CD4-positive, CD25-positive, alpha-beta regulatory T cell (primary cell): ENCODE data around the gene MTMR4. TPM values are rescaled to one million over a fixed set of nuclear protein-coding genes. Genes with fewer than 3 reads are reported as not detected.
A peak's percentile ranks its signal among the peaks of the same experiment; 100 is the strongest.

ENCODE experiments used
- ATAC-seq, 2 donors: fragments of 150-1000 bp; cut with Tn5 transposase; one replicate each; pipeline ENCODE4 v1.10.0; 2021; ENCODE audit warnings: low read depth in 2 of 2, moderate number of reproducible peaks in 2 of 2, moderate library complexity in 1 of 2
- DNase-seq, 3 donors: peaks; one replicate each; pipeline versions ENCODE4 v3.0.0 to v3.0.0-alpha.2; 2012 to 2022; ENCODE audit warnings: mixed read lengths in 1 of 3
- H3K27ac ChIP-seq: one replicate; pipeline ENCODE4 v1.7.0; 2013; ENCODE audit warnings: mild to moderate bottlenecking, low read length; ENCODE audit not compliant: insufficient read depth, poor library complexity, severe bottlenecking
- H3K27me3 ChIP-seq: one replicate; pipeline ENCODE4 v1.7.0; 2013; ENCODE audit warnings: low read length; ENCODE audit not compliant: control insufficient read depth, insufficient read depth
- H3K36me3 ChIP-seq: one replicate; pipeline ENCODE4 v1.7.0; 2013; ENCODE audit warnings: mild to moderate bottlenecking, low read length, moderate library complexity; ENCODE audit not compliant: control insufficient read depth, insufficient read depth
- H3K4me1 ChIP-seq: 2 replicates; pipeline ENCODE4 v1.7.0; 2013; ENCODE audit warnings: mild to moderate bottlenecking, low read length; ENCODE audit not compliant: insufficient read depth, control insufficient read depth, poor library complexity, severe bottlenecking
- H3K4me3 ChIP-seq: one replicate; pipeline ENCODE4 v1.7.0; 2013; ENCODE audit warnings: low read depth, mild to moderate bottlenecking, low read length, moderate library complexity
- H3K9me3 ChIP-seq, 2 experiments: 1 replicate in 1 of 2; 2 replicates in 1 of 2; pipeline ENCODE4 v1.7.0; 2013; ENCODE audit warnings: low read length in 2 of 2, mild to moderate bottlenecking in 1 of 2, moderate library complexity in 1 of 2; ENCODE audit not compliant: control insufficient read depth in 2 of 2
- H3K27ac Mint-ChIP-seq, 3 donors: one replicate each; pipeline ENCODE4 v1.8.0; 2020 to 2022; ENCODE audit warnings: mild to moderate bottlenecking in 3 of 3, mixed read lengths in 3 of 3, moderate library complexity in 2 of 3
- H3K27me3 Mint-ChIP-seq: one replicate; pipeline ENCODE4 v1.8.0; 2022; ENCODE audit warnings: mild to moderate bottlenecking, mixed read lengths
- H3K36me3 Mint-ChIP-seq: one replicate; pipeline ENCODE4 v1.8.0; 2020; ENCODE audit warnings: mixed read lengths
- H3K4me1 Mint-ChIP-seq, 4 donors: one replicate each; pipeline ENCODE4 v1.8.0; 2020 to 2022; ENCODE audit warnings: mixed read lengths in 4 of 4, mild to moderate bottlenecking in 1 of 4
- H3K4me3 Mint-ChIP-seq, 4 donors: one replicate each; pipeline ENCODE4 v1.8.0; 2020 to 2022; ENCODE audit warnings: mild to moderate bottlenecking in 4 of 4, mixed read lengths in 4 of 4, moderate library complexity in 3 of 4
- H3K9me3 Mint-ChIP-seq, 7 donors: one replicate each; pipeline ENCODE4 v1.8.0; 2020 to 2022; ENCODE audit warnings: mixed read lengths in 7 of 7, mild to moderate bottlenecking in 3 of 7, moderate library complexity in 2 of 7
- polyA plus RNA-seq, 4 donors: library from polyadenylated mRNA; unstranded; fragments of 300-500 nt; fragmentation: Illumina TruSeq; gene quantifications; one replicate each; pipeline ENCODE4 v1.2.3, GENCODE V29; 2021
- total RNA-seq: library from RNA; stranded (reverse); gene quantifications from one replicate; pipeline ENCODE4 v1.2.3, GENCODE V29; 2022

MTMR4 gene
- total and polyA plus RNA-seq, 5 donors from 2014 or later, result 16.5 to 43.6 (median 19.0) TPM

DNA sequence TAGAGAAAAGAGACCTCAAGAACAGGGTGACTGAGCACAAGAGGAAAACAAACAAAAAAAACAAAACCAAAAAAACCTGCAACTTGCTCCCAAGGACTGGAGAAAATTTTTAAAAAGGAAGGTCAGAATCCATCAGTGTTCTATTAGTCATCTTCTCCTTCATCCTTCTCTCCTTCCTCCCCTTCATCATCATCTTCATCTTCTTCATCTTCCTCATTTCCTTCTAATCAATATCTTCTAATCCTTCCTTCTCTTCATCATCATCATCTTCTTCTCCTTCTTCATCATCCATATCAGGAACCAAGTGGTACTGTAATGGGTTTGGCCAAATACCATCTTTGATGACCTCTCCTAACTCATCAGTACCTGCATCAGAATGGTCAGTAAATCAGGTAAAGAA lies 38.5 kb downstream of the MTMR4 start:
- Histone ChIP-seq H3K9me3 (no peaks in the 10 kb centered on the region), H3K27ac (no peak overlapping the region), H3K4me3 (no peak overlapping the region), H3K4me1 (no peaks in the 10 kb centered on the region), H3K36me3 (peaks cover 8% of the 10 kb centered on the region), H3K27me3 (no peaks in the 10 kb centered on the region)
- DNase-seq, result no peak
- H3K27me3 Mint-ChIP-seq, result no peaks in the 10 kb centered on the region
- H3K4me1 Mint-ChIP-seq, result peaks cover 0 to 7% (median 5%) of the 10 kb centered on the region in 4 donors
- H3K9me3 Mint-ChIP-seq, result no peaks in the 10 kb centered on the region
- no peak overlapping the region for H3K27ac Mint-ChIP-seq
- H3K4me3 Mint-ChIP-seq, result no peak overlapping the region
- H3K36me3 Mint-ChIP-seq, result peaks cover 25% of the 10 kb centered on the region
- no peak for ATAC-seq

DNA sequence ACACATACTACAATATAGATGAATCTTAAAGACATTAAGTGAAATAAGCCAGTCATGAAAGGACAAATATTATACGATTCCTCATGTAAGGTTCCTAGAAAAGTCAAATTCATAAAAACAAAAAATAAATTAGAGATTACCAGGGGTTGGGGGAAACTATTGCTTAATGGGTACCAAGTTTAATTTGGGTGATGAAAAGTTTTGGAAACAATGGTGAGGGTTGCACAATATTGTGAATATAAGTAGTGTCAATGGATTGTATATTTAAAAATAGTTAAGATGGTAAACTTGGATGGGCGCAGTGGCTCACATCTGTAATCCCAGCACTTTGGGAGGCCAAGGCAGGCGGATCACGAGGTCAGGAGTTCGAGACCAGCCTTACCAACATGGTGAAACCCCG lies 44.1 kb downstream of the MTMR4 start:
- no peaks in the 10 kb centered on the region for H3K4me1 ChIP-seq
- no peaks in the 10 kb centered on the region for H3K36me3 ChIP-seq
- H3K27me3 Mint-ChIP-seq, result no peaks in the 10 kb centered on the region
- DNase-seq, result no peak
- H3K27ac ChIP-seq, result no peak overlapping the region
- H3K9me3 Mint-ChIP-seq, result no peaks in the 10 kb centered on the region
- no peaks in the 10 kb centered on the region for H3K9me3 ChIP-seq
- no peak overlapping the region for H3K4me3 ChIP-seq
- peaks cover 3% of the 10 kb centered on the region for H3K36me3 Mint-ChIP-seq
- no peaks in the 10 kb centered on the region for H3K27me3 ChIP-seq
- peaks cover 0 to 5% (median 0%) of the 10 kb centered on the region in 4 donors for H3K4me1 Mint-ChIP-seq
- no peak overlapping the region for H3K4me3 Mint-ChIP-seq
- H3K27ac Mint-ChIP-seq, result peak overlapping the region in 1 of 3 donors; percentile 21
- ATAC-seq, result no peak

- Histone ChIP-seq H3K27ac (no peak overlapping the region), H3K27me3 (no peaks in the 10 kb centered on the region), H3K36me3 (no peaks in the 10 kb centered on the region), H3K4me1 (no peaks in the 10 kb centered on the region), H3K9me3 (no peaks in the 10 kb centered on the region), H3K4me3 (no peak overlapping the region)
- no peak for DNase-seq
- Mint-ChIP-seq H3K4me1 (peaks cover 0 to under 1% (median 0%) of the 10 kb centered on the region in 4 donors), H3K36me3 (peaks cover 5% of the 10 kb centered on the region), H3K27me3 (no peaks in the 10 kb centered on the region), H3K9me3 (no peaks in the 10 kb centered on the region), H3K27ac (no peak overlapping the region), H3K4me3 (no peak overlapping the region)
- no peak for ATAC-seq
Measured at GRCh38 chr17:58468944-58469343, 45.5 kb downstream of the MTMR4 start.

GRCh38 chr17:58455491-58455890 lies 58.9 kb downstream of the MTMR4 start:
- H3K9me3 ChIP-seq, result no peaks in the 10 kb centered on the region
- ATAC-seq, result no peak
- H3K4me3 Mint-ChIP-seq, result no peak overlapping the region
- no peaks in the 10 kb centered on the region for H3K27me3 Mint-ChIP-seq
- DNase-seq, result no peak
- H3K36me3 ChIP-seq, result no peaks in the 10 kb centered on the region
- no peak overlapping the region for H3K4me3 ChIP-seq
- peaks cover 21% of the 10 kb centered on the region for H3K36me3 Mint-ChIP-seq
- H3K27ac Mint-ChIP-seq, result no peak overlapping the region
- H3K9me3 Mint-ChIP-seq, result peaks cover 0 to 2% (median 0%) of the 10 kb centered on the region in 7 donors
- no peak overlapping the region for H3K27ac ChIP-seq
- no peaks in the 10 kb centered on the region for H3K4me1 ChIP-seq
- peaks cover 0 to 4% (median 2%) of the 10 kb centered on the region in 4 donors for H3K4me1 Mint-ChIP-seq
- no peaks in the 10 kb centered on the region for H3K27me3 ChIP-seq

DNA sequence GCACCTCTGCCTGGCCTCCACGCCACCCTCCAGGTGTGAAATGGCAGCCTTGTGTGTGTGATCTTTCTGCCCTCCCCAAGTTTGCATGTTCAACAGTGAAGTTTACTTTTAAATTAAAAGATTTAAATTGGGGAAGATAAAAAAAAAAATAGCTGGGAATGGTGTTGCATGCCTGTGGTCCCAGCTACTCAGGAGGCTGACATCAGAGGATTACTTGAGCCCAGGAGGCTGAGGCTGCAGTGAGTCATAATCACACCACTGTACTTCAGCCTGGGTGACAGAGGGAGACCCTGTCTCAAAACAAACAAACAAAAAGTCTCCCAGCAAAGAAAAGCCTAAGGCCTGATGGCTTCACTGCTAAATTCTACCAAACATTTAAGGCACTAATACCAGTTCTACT lies 61.7 kb downstream of the MTMR4 start:
- H3K9me3 Mint-ChIP-seq, result peaks cover 0 to 2% (median 0%) of the 10 kb centered on the region in 7 donors
- ATAC-seq, result no peak
- H3K27ac Mint-ChIP-seq, result no peak overlapping the region

DNA sequence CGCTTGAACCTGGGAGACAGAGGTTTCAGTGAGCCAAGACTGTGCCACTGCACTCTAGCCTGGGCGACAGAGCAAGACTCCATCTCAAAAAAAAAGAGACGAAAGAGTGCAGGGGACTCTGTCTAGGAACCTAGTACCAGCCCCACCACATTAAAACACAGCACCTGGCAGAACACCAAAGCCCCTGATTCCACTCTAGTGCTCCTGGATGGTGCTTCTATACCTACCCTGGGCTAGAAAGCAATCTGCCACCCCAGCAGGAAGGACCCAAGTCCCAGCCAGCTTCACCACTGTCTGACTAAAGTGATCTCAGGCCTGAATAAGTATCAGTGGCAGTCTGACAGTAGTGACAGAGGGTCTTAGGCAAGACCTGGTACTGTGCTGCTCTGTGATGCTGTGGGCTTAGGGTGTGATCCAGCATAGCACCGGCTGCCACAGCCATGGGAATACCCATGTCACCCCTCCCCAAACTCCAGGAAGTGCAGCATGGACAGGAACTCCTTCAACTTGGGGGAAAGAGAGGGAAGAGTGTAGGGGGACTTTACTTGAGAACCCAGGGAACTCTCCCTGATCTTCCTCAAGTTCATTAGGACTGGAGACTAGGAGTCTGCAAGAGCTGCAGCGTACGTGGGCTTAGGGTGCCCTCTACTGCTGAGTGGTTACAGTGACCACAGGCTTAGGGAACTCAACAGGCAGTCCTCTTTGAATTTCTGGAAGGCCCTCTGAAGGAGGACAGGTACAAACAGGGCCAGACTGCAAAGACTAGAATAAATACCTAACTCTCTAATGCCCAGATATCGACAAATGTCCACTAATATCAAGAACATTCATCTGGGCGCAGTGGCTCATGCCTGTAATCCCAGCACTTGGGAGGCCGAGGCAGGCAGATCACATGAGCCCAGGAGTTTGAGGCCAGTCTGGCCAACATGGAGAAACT lies 67.1 kb downstream of the MTMR4 start:
- ATAC-seq (peak in 1 of 2 donors; percentile 64), DNase-seq (peak; percentile 33 to 80 (median 38))
- Mint-ChIP-seq H3K36me3 (peaks cover 34% of the 10 kb centered on the region), H3K27ac (no peak overlapping the region), H3K4me1 (peaks cover 7 to 16% (median 13%) of the 10 kb centered on the region in 4 donors), H3K27me3 (no peaks in the 10 kb centered on the region), H3K4me3 (no peak overlapping the region), H3K9me3 (no peaks in the 10 kb centered on the region)
- Histone ChIP-seq H3K27ac (no peak overlapping the region), H3K36me3 (peaks cover 4% of the 10 kb centered on the region), H3K4me1 (no peaks in the 10 kb centered on the region), H3K9me3 (no peaks in the 10 kb centered on the region), H3K4me3 (no peak overlapping the region), H3K27me3 (no peaks in the 10 kb centered on the region)

More for the DNA sequence above, 61.7 kb downstream of the MTMR4 start:
- Histone ChIP-seq H3K4me3 (no peak overlapping the region), H3K36me3 (peaks cover 2% of the 10 kb centered on the region), H3K4me1 (no peaks in the 10 kb centered on the region), H3K9me3 (no peaks in the 10 kb centered on the region), H3K27me3 (no peaks in the 10 kb centered on the region), H3K27ac (no peak overlapping the region)
- no peaks in the 10 kb centered on the region for H3K27me3 Mint-ChIP-seq
- peaks cover 0 to 4% (median 0%) of the 10 kb centered on the region in 4 donors for H3K4me1 Mint-ChIP-seq
- no peak overlapping the region for H3K4me3 Mint-ChIP-seq
- DNase-seq, result no peak
- H3K36me3 Mint-ChIP-seq, result peaks cover 21% of the 10 kb centered on the region

GRCh38 chr17:58446086-58446485 lies 68.4 kb downstream of the MTMR4 start:
- H3K4me1 ChIP-seq, result no peaks in the 10 kb centered on the region
- no peaks in the 10 kb centered on the region for H3K9me3 ChIP-seq
- Mint-ChIP-seq H3K9me3 (no peaks in the 10 kb centered on the region), H3K27ac (no peak overlapping the region), H3K4me3 (no peak overlapping the region), H3K27me3 (no peaks in the 10 kb centered on the region), H3K4me1 (peaks cover 7 to 14% (median 13%) of the 10 kb centered on the region in 4 donors), H3K36me3 (peaks cover 34% of the 10 kb centered on the region)
- H3K27ac ChIP-seq, result no peak overlapping the region
- ATAC-seq (no peak), DNase-seq (no peak)
- no peak overlapping the region for H3K4me3 ChIP-seq
- H3K36me3 ChIP-seq, result peaks cover 6% of the 10 kb centered on the region
- no peaks in the 10 kb centered on the region for H3K27me3 ChIP-seq
